ENCODE measurements around the gene LCN12. TPM values are rescaled to one million over a fixed set of nuclear protein-coding genes. Genes with fewer than 3 reads are reported as not detected.

LCN12 gene
- total RNA-seq, 1 donor from 2014 or later, result not detected

- Histone ChIP-seq H3K9me3 (ENCODE audit: insufficient read depth, low read depth, low read length) (no peaks in the 10 kb centered on the region), H3K27ac (ENCODE audit: low read depth, low read length) (no peak overlapping the region), H3K79me2 (ENCODE audit: insufficient read depth, low read length) (no peaks in the 10 kb centered on the region), H3K4me1 (ENCODE audit: insufficient read depth, low read length) (peaks cover 6% of the 10 kb centered on the region), H3K36me3 (ENCODE audit: insufficient read depth, low read length) (no peaks in the 10 kb centered on the region), H3K4me3 (ENCODE audit: insufficient read depth, low read depth, low read length) (no peak overlapping the region), H2AFZ (ENCODE audit: low read depth, low read length) (no peak overlapping the region), H3K27me3 (ENCODE audit: insufficient read depth, low read length) (no peaks in the 10 kb centered on the region), H4K20me1 (ENCODE audit: insufficient read depth, low read length) (no peaks in the 10 kb centered on the region), H3K9ac (ENCODE audit: low read length) (no peak overlapping the region), H3K4me2 (ENCODE audit: low read length) (no peak overlapping the region)
- Mint-ChIP-seq H3K9me3 (ENCODE audit: unreplicated experiment) (peaks cover 2% of the 10 kb centered on the region), H3K4me3 (ENCODE audit: unreplicated experiment) (no peak overlapping the region), H3K27ac (ENCODE audit: unreplicated experiment) (no peak overlapping the region), H3K36me3 (ENCODE audit: low read depth, unreplicated experiment) (peaks cover 17% of the 10 kb centered on the region), H3K27me3 (ENCODE audit: low read depth, unreplicated experiment) (no peaks in the 10 kb centered on the region), H3K4me1 (ENCODE audit: low read depth, unreplicated experiment) (no peaks in the 10 kb centered on the region)
- TF ChIP-seq EZH2 (IDR thresholded peaks at IDR 0.05; ENCODE audit: insufficient read depth, low read length), result no peak
- no peak for TF ChIP-seq CTCF (IDR thresholded peaks at IDR 0.05; ENCODE audit: insufficient read depth, low read depth, low read length)
- FAIRE-seq, result no peak
- peak; percentile 23 for DNase-seq (ENCODE audit: low read depth)
Measured at GRCh38 chr9:136927343-136928271, 24.5 kb upstream of the LCN12 start.

GRCh38 chr9:136928591-136928990 lies 23.5 kb upstream of the LCN12 start:
- Histone ChIP-seq H3K36me3 (ENCODE audit: insufficient read depth, low read length) (no peaks in the 10 kb centered on the region), H3K79me2 (ENCODE audit: insufficient read depth, low read length) (no peaks in the 10 kb centered on the region), H3K27me3 (ENCODE audit: insufficient read depth, low read length) (no peaks in the 10 kb centered on the region), H3K9ac (ENCODE audit: low read length) (no peak overlapping the region), H3K9me3 (ENCODE audit: insufficient read depth, low read depth, low read length) (no peaks in the 10 kb centered on the region), H4K20me1 (ENCODE audit: insufficient read depth, low read length) (no peaks in the 10 kb centered on the region), H3K27ac (ENCODE audit: low read depth, low read length) (no peak overlapping the region), H2AFZ (ENCODE audit: low read depth, low read length) (no peak overlapping the region), H3K4me2 (ENCODE audit: low read length) (no peak overlapping the region), H3K4me1 (ENCODE audit: insufficient read depth, low read length) (peaks cover 6% of the 10 kb centered on the region), H3K4me3 (ENCODE audit: insufficient read depth, low read depth, low read length) (no peak overlapping the region)
- no peak overlapping the region for H3K27ac Mint-ChIP-seq (ENCODE audit: unreplicated experiment)
- no peaks in the 10 kb centered on the region for H3K4me1 Mint-ChIP-seq (ENCODE audit: low read depth, unreplicated experiment)
- no peaks in the 10 kb centered on the region for H3K27me3 Mint-ChIP-seq (ENCODE audit: low read depth, unreplicated experiment)
- no peak for DNase-seq (ENCODE audit: low read depth)
- no peak for FAIRE-seq
- H3K4me3 Mint-ChIP-seq (ENCODE audit: unreplicated experiment), result no peak overlapping the region
- peaks cover 23% of the 10 kb centered on the region for H3K36me3 Mint-ChIP-seq (ENCODE audit: low read depth, unreplicated experiment)
- TF ChIP-seq CTCF (IDR thresholded peaks at IDR 0.05; ENCODE audit: insufficient read depth, low read depth, low read length) (no peak), EZH2 (IDR thresholded peaks at IDR 0.05; ENCODE audit: insufficient read depth, low read length) (no peak)
- H3K9me3 Mint-ChIP-seq (ENCODE audit: unreplicated experiment), result peaks cover 5% of the 10 kb centered on the region

DNA sequence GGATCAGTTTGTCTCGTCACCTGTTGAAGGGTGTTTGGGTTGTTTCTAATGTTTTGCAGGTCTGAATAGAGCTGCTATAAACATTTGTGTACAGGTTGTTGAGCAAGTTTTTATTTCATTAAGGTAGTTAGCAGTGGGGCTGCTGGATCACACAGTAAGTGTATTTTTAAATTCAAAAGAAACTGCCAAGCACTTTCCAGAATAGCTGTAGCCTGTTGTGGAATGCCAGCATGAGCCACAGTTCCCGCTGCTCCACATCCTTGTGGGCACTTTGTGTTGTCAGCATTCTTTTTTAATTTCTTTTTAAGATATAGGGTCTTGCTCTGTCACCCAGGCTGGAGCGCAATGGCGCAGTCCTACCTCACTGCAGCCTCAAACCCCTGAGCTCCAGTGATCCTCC lies 22.1 kb upstream of the LCN12 start:
- no peaks in the 10 kb centered on the region for H3K4me1 Mint-ChIP-seq (ENCODE audit: low read depth, unreplicated experiment)
- no peak overlapping the region for H3K27ac Mint-ChIP-seq (ENCODE audit: unreplicated experiment)
- Histone ChIP-seq H3K9me3 (ENCODE audit: insufficient read depth, low read depth, low read length) (no peaks in the 10 kb centered on the region), H3K27me3 (ENCODE audit: insufficient read depth, low read length) (no peaks in the 10 kb centered on the region), H3K4me2 (ENCODE audit: low read length) (no peak overlapping the region), H3K4me1 (ENCODE audit: insufficient read depth, low read length) (peaks cover 6% of the 10 kb centered on the region), H3K4me3 (ENCODE audit: insufficient read depth, low read depth, low read length) (no peak overlapping the region), H3K79me2 (ENCODE audit: insufficient read depth, low read length) (no peaks in the 10 kb centered on the region), H4K20me1 (ENCODE audit: insufficient read depth, low read length) (no peaks in the 10 kb centered on the region), H3K9ac (ENCODE audit: low read length) (no peak overlapping the region), H3K36me3 (ENCODE audit: insufficient read depth, low read length) (no peaks in the 10 kb centered on the region), H2AFZ (ENCODE audit: low read depth, low read length) (no peak overlapping the region), H3K27ac (ENCODE audit: low read depth, low read length) (no peak overlapping the region)
- no peaks in the 10 kb centered on the region for H3K27me3 Mint-ChIP-seq (ENCODE audit: low read depth, unreplicated experiment)
- DNase-seq (ENCODE audit: low read depth) (no peak), FAIRE-seq (no peak)
- TF ChIP-seq CTCF (IDR thresholded peaks at IDR 0.05; ENCODE audit: insufficient read depth, low read depth, low read length) (no peak), EZH2 (IDR thresholded peaks at IDR 0.05; ENCODE audit: insufficient read depth, low read length) (no peak)
- peak overlapping the region; percentile 34 for H3K4me3 Mint-ChIP-seq (ENCODE audit: unreplicated experiment)
- H3K36me3 Mint-ChIP-seq (ENCODE audit: low read depth, unreplicated experiment), result peaks cover 23% of the 10 kb centered on the region
- H3K9me3 Mint-ChIP-seq (ENCODE audit: unreplicated experiment), result peaks cover 7% of the 10 kb centered on the region

Data from astrocyte (in vitro differentiated cells and primary cell).